Chondrocyte (in vitro differentiated cells): ENCODE measurements around the gene CYB5RL. TPM values are rescaled to one million over a fixed set of nuclear protein-coding genes. Genes with fewer than 3 reads are reported as not detected.

Experiments
- DNase-seq: peaks from one replicate; pipeline ENCODE4 v3.0.0; 2021; ENCODE audit warnings: mixed read lengths, low spot score
- H3K27ac Mint-ChIP-seq: one replicate; pipeline ENCODE4 v1.8.0; 2021; ENCODE audit warnings: mild to moderate bottlenecking, moderate library complexity, mixed read lengths; ENCODE audit not compliant: unreplicated experiment
- H3K27me3 Mint-ChIP-seq: 2 replicates; pipeline ENCODE4 v1.8.0; 2021; ENCODE audit warnings: low read depth, mixed read lengths
- H3K36me3 Mint-ChIP-seq: 2 replicates; pipeline ENCODE4 v1.8.0; 2021; ENCODE audit warnings: low read depth, mixed read lengths
- H3K4me1 Mint-ChIP-seq: 2 replicates; pipeline ENCODE4 v1.8.0; 2021; ENCODE audit warnings: low read depth, mild to moderate bottlenecking, mixed read lengths
- H3K4me3 Mint-ChIP-seq: one replicate; pipeline ENCODE4 v1.8.0; 2021; ENCODE audit warnings: mild to moderate bottlenecking, moderate library complexity, mixed read lengths; ENCODE audit not compliant: unreplicated experiment
- H3K9me3 Mint-ChIP-seq: 2 replicates; pipeline ENCODE4 v1.8.0; 2021; ENCODE audit warnings: low read depth, mixed read lengths
- CTCF ChIP-seq: fragments of 200-600 bp; sonication (generic); IDR thresholded peaks from 2 replicates; pipeline ENCODE4 v1.5.0; 2021; ENCODE audit warnings: antibody characterized with exemption, mild to moderate bottlenecking, moderate library complexity
- total RNA-seq: library from RNA; stranded (reverse); gene quantifications from 3 replicates; pipeline ENCODE4 v1.2.1, GENCODE V29; 2021

CYB5RL gene
- total RNA-seq, 1 donor from 2014 or later = 7.8 TPM

GRCh38 chr1:54171606-54172005 lies 28.2 kb downstream of the CYB5RL start:
- Mint-ChIP-seq H3K4me3 (no peak overlapping the region), H3K27me3 (no peaks in the 10 kb centered on the region), H3K27ac (no peak overlapping the region), H3K9me3 (no peaks in the 10 kb centered on the region), H3K36me3 (no peaks in the 10 kb centered on the region), H3K4me1 (no peaks in the 10 kb centered on the region)
- peak; percentile 61 for DNase-seq
- no peak for TF ChIP-seq CTCF

DNA sequence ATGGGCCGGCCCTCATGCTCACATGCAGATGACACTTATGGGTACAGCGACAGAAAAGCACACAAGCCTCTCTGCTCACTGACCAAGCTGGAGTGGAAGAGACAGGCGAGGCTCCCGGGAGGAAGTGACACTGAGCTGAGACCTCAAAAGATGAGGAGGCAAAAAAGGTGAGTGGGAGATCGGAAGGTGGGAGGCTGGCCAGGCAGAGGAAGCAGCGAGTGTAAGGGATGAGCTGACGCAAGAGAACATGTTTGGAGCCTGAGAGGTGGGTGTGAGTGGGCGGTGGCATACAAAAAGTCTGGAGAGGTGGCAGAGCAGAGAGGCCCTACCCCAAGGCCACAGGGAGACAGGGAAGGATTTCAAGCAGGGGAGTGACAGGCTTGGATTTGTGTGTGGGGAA lies 28.8 kb downstream of the CYB5RL start:
- no peak for TF ChIP-seq CTCF
- Mint-ChIP-seq H3K36me3 (no peaks in the 10 kb centered on the region), H3K4me1 (no peaks in the 10 kb centered on the region), H3K9me3 (no peaks in the 10 kb centered on the region), H3K27ac (no peak overlapping the region), H3K27me3 (no peaks in the 10 kb centered on the region), H3K4me3 (no peak overlapping the region)
- peak; percentile 25 for DNase-seq

DNA sequence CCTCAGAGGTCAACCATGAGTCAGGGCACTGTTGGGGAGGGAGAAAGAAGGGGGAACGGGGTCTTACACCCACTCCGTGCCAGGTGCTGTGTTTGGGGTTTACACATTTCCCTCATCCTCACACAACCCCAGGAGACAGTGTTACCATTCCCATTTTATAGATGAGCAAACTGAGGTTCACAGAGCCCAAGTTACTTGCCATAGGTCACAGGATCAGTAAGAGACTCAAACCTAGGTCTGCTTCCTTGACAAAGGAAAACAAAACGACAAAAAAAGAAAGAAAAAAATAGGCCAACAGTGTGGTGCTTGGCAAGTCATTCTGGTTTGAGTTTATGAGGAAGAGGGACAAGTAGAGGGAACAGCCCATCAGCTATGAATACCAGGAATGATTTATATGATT lies 30.8 kb downstream of the CYB5RL start:
- Mint-ChIP-seq H3K27ac (no peak overlapping the region), H3K36me3 (no peaks in the 10 kb centered on the region), H3K4me1 (no peaks in the 10 kb centered on the region), H3K27me3 (no peaks in the 10 kb centered on the region), H3K9me3 (no peaks in the 10 kb centered on the region), H3K4me3 (no peak overlapping the region)
- TF ChIP-seq CTCF = no peak
- peak; percentile 5 for DNase-seq

DNA sequence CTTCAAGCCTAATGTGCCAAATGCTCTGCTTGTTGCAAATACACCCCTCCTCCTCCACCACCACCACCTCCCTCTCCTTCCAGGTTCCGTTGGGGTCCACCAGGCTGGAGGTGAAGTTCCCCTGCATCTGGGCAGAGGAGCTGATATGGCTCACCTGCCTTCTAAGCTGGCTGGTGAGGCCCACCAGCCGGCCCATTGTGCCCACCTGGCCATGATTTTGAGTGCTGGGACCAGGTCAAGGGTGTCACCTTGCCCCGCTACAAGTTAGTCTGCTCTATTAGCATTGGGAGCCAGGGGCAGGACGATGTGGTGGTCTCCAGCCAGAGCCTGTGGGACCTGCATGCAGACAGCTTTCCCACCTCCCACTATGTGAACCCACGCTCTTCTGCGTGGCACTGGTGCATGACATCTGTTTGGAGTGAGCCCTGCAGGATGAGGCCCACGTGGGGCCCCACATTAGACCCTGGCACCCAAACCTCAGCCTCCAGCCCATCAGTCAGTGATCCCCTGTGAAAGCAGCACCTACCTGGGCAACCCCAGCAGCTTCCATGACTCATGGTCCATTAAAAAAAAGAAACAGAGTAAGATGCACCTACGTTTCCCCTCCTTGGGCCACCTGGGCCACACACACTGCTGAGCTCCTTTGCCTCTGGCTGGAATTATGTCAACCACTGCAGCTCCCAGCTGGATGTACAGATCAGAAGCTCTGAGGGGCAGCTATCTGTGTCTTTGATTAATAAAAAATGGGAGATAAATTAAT lies 31.4 kb downstream of the CYB5RL start:
- Mint-ChIP-seq H3K27me3 (no peaks in the 10 kb centered on the region), H3K36me3 (no peaks in the 10 kb centered on the region), H3K9me3 (no peaks in the 10 kb centered on the region)

More for the DNA sequence above, 31.4 kb downstream of the CYB5RL start:
- TF ChIP-seq CTCF = no peak
- no peak overlapping the region for H3K4me3 Mint-ChIP-seq
- H3K4me1 Mint-ChIP-seq = no peaks in the 10 kb centered on the region
- DNase-seq = peak; percentile 55
- no peak overlapping the region for H3K27ac Mint-ChIP-seq
